ENCODE measurements around the gene MRPL38.

GRCh38 chr17:75873587-75874322, 30.9 kb downstream of the MRPL38 start:
- TF ChIP-seq USF1 (IDR thresholded peaks at IDR 0.05; ENCODE audit: borderline replicate concordance, low read depth) (no peak), FOXM1 (IDR thresholded peaks at IDR 0.05; ENCODE audit: low read depth) (no peak), POLR2AphosphoS5 (IDR thresholded peaks at IDR 0.05; ENCODE audit: low read depth, low read length) (no peak), TCF12 (IDR thresholded peaks at IDR 0.05) (no peak), IRF3 (IDR thresholded peaks at IDR 0.05; ENCODE audit: low read depth, low read length) (no peak), RCOR1 (IDR thresholded peaks at IDR 0.05; ENCODE audit: low read length) (no peak), EZH2phosphoT487 (IDR thresholded peaks at IDR 0.05; ENCODE audit: borderline replicate concordance, low read depth) (no peak), CTCF (IDR thresholded peaks at IDR 0.05) (no peak)
